IPS-11a (cell line): ENCODE results near the gene AGAP5.
A peak's percentile ranks its signal among the peaks of the same experiment; 100 is the strongest.

Source experiments
- H3K4me3 ChIP-seq: one replicate; pipeline ENCODE4 v1.5.1; 2013; ENCODE audit warnings: low read depth, low read length, control low read depth

AGAP5 gene

GRCh38 chr10:73655990-73656298, 42.0 kb downstream of the AGAP5 start, which contains the start of gene SYNPO2L:
TSS of gene SYNPO2L (minus strand) at chr10:73656029. CDS start at chr10:73655922, 107 bp downstream.
- H3K4me3 ChIP-seq = no peak within 1 kb of the TSS

GRCh38 chr10:73655257-73655989, 42.5 kb downstream of the AGAP5 start:
- H3K4me3 ChIP-seq = no peak overlapping the region

- no peak overlapping the region for H3K4me3 ChIP-seq
Observed at GRCh38 chr10:73653701-73654100, 44.2 kb downstream of the AGAP5 start.

- H3K4me3 ChIP-seq = no peak overlapping the region
Observed at GRCh38 chr10:73653195-73653594, 44.7 kb downstream of the AGAP5 start.

GRCh38 chr10:73650537-73651331, 47.2 kb downstream of the AGAP5 start:
- no peak overlapping the region for H3K4me3 ChIP-seq

GRCh38 chr10:73649876-73650536, 47.9 kb downstream of the AGAP5 start:
- H3K4me3 ChIP-seq = no peak overlapping the region

- no peak overlapping the region for H3K4me3 ChIP-seq
Observed at GRCh38 chr10:73648975-73649829, 48.7 kb downstream of the AGAP5 start.

- peak overlapping the region; percentile 57 for H3K4me3 ChIP-seq
Observed at GRCh38 chr10:73647875-73648651, 49.8 kb downstream of the AGAP5 start.

- H3K4me3 ChIP-seq = peak overlapping the region; percentile 57
Observed at GRCh38 chr10:73647211-73647874, 50.6 kb downstream of the AGAP5 start.

GRCh38 chr10:73646598-73647041, 51.3 kb downstream of the AGAP5 start:
- peak overlapping the region; percentile 57 for H3K4me3 ChIP-seq

- no peak overlapping the region for H3K4me3 ChIP-seq
Observed at GRCh38 chr10:73645251-73645650, 52.7 kb downstream of the AGAP5 start.

GRCh38 chr10:73644767-73645166, 53.1 kb downstream of the AGAP5 start:
- H3K4me3 ChIP-seq = no peak overlapping the region

GRCh38 chr10:73644015-73644743, 53.7 kb downstream of the AGAP5 start:
- no peak overlapping the region for H3K4me3 ChIP-seq

GRCh38 chr10:73643362-73643761, 54.5 kb downstream of the AGAP5 start:
- no peak overlapping the region for H3K4me3 ChIP-seq

- no peak within 1 kb of the TSS for H3K4me3 ChIP-seq
Observed at GRCh38 chr10:73641328-73642060, 56.4 kb downstream of the AGAP5 start, which contains the start of gene MYOZ1. TSS of gene MYOZ1 (minus strand) at chr10:73641474. CDS start at chr10:73640017, 1,457 bp downstream.

GRCh38 chr10:73639286-73639685, 58.6 kb downstream of the AGAP5 start:
- H3K4me3 ChIP-seq = no peak overlapping the region

- no peak overlapping the region for H3K4me3 ChIP-seq
Observed at GRCh38 chr10:73635781-73636180, 62.1 kb downstream of the AGAP5 start.

- no peak overlapping the region for H3K4me3 ChIP-seq
Observed at GRCh38 chr10:73634421-73634820, 63.5 kb downstream of the AGAP5 start.
